Natural killer cell (primary cell): ENCODE results near the gene TMEM114. TPM values are rescaled to one million over a fixed set of nuclear protein-coding genes. Genes with fewer than 3 reads are reported as not detected.

Experiments used
- ATAC-seq, 3 donors: fragments of 150-1000 bp in 2 of 3; fragments of 200-7000 bp in 1 of 3; cut with Tn5 transposase; 1 replicate in 1 of 3; 2 replicates in 2 of 3; pipeline ENCODE4 v1.10.0; 2021; ENCODE audit warnings: mild to moderate bottlenecking in 2 of 3, moderate library complexity in 2 of 3
- DNase-seq, 2 donors: peaks; one replicate each; pipeline versions ENCODE4 v3.0.0 to v3.0.0-alpha.2; 2013 to 2021; ENCODE audit warnings: mixed read lengths in 1 of 2
- H3K27ac ChIP-seq: one replicate; pipeline ENCODE4 v1.5.1; 2013; ENCODE audit warnings: mild to moderate bottlenecking, low read length
- H3K27me3 ChIP-seq: one replicate; pipeline ENCODE4 v1.6.1; 2013; ENCODE audit warnings: low read length; ENCODE audit not compliant: control insufficient read depth, insufficient read depth
- H3K36me3 ChIP-seq: one replicate; pipeline ENCODE4 v1.6.1; 2013; ENCODE audit warnings: low read length; ENCODE audit not compliant: control insufficient read depth, insufficient read depth
- H3K4me1 ChIP-seq: one replicate; pipeline ENCODE4 v1.6.1; 2013; ENCODE audit warnings: low read length; ENCODE audit not compliant: control insufficient read depth, insufficient read depth
- H3K4me3 ChIP-seq: one replicate; pipeline ENCODE4 v1.5.1; 2013; ENCODE audit warnings: low read length
- H3K9me3 ChIP-seq: one replicate; pipeline ENCODE4 v1.6.1; 2013; ENCODE audit warnings: low read length; ENCODE audit not compliant: control insufficient read depth, insufficient read depth
- H3K27ac Mint-ChIP-seq, 2 donors: one replicate each; pipeline ENCODE4 v1.8.0; 2022; ENCODE audit warnings: mild to moderate bottlenecking in 2 of 2, mixed read lengths in 2 of 2, moderate library complexity in 1 of 2
- H3K27me3 Mint-ChIP-seq, 2 donors: one replicate each; pipeline ENCODE4 v1.8.0; 2022; ENCODE audit warnings: low read depth in 2 of 2, mixed read lengths in 2 of 2
- H3K36me3 Mint-ChIP-seq: one replicate; pipeline ENCODE4 v1.8.0; 2022; ENCODE audit warnings: mixed read lengths
- H3K4me1 Mint-ChIP-seq, 2 donors: one replicate each; pipeline ENCODE4 v1.8.0; 2022; ENCODE audit warnings: mixed read lengths in 2 of 2
- H3K4me3 Mint-ChIP-seq: one replicate; pipeline ENCODE4 v1.8.0; 2022; ENCODE audit warnings: mild to moderate bottlenecking, moderate library complexity, mixed read lengths
- H3K9me3 Mint-ChIP-seq, 2 donors: one replicate each; pipeline ENCODE4 v1.8.0; 2022; ENCODE audit warnings: mixed read lengths in 2 of 2
- CTCF ChIP-seq: fragments of 200-600 bp; IDR thresholded peaks from one replicate; pipeline ENCODE4 v1.8.0; 2022; ENCODE audit warnings: antibody characterized with exemption
- WGBS: methylation state at CpG from one replicate; pipeline ENCODE4 v1.1.7; 2013; ENCODE audit warnings: missing lambda C conversion rate; ENCODE audit not compliant: insufficient coverage; 5-methylcytosine and 5-hydroxymethylcytosine counted together
- intact Hi-C: fragments of 100-400 bp; cut with micrococcal nuclease; formaldehyde crosslinking; loops from one replicate; pipeline ENCODE4 v1.14.2; 2022
- total RNA-seq, 4 donors: library from RNA; stranded (reverse); fragments of 120-200 nt in 1 of 4; gene quantifications; one replicate each; pipeline versions ENCODE4 v1.2.3 to v1.2.4, GENCODE V29; 2013 to 2022

The TMEM114 gene
- total RNA-seq, 3 donors from 2014 or later (not counting 1 experiment from before 2014, with no cell fraction given) = not detected

- H3K27me3 Mint-ChIP-seq = peaks cover 7 to 28% of the 10 kb centered on the region in 2 donors
- no peaks in the 10 kb centered on the region for H3K36me3 ChIP-seq
- intact Hi-C loops = no loop called here
- no peaks in the 10 kb centered on the region for H3K4me1 ChIP-seq
- H3K27ac Mint-ChIP-seq = no peak overlapping the region
- no peak for DNase-seq
- ATAC-seq = no peak
- no peak overlapping the region for H3K27ac ChIP-seq
- no peaks in the 10 kb centered on the region for H3K36me3 Mint-ChIP-seq
- no peaks in the 10 kb centered on the region for H3K9me3 Mint-ChIP-seq
- no peaks in the 10 kb centered on the region for H3K4me1 Mint-ChIP-seq
- H3K27me3 ChIP-seq = no peaks in the 10 kb centered on the region
- H3K4me3 ChIP-seq = no peak overlapping the region
- no peaks in the 10 kb centered on the region for H3K9me3 ChIP-seq
- H3K4me3 Mint-ChIP-seq = no peak overlapping the region
- 75% methylated on average over 5 of the region's 5 CpGs for WGBS
- no peak for TF ChIP-seq CTCF
These were observed 59.4 kb downstream of the TMEM114 start for GRCh38 chr16:8530752-8531384.

- no peak overlapping the region for H3K4me3 Mint-ChIP-seq
- no peaks in the 10 kb centered on the region for H3K4me1 Mint-ChIP-seq
These were observed 61.8 kb downstream of the TMEM114 start for GRCh38 chr16:8528471-8528870.

GRCh38 chr16:8523932-8524331, 66.4 kb downstream of the TMEM114 start:
- no peak for TF ChIP-seq CTCF
- H3K27me3 ChIP-seq = no peaks in the 10 kb centered on the region
- no peak for DNase-seq
- intact Hi-C loops = no loop called here
- H3K4me3 Mint-ChIP-seq = no peak overlapping the region
- no peaks in the 10 kb centered on the region for H3K9me3 Mint-ChIP-seq
- H3K36me3 Mint-ChIP-seq = no peaks in the 10 kb centered on the region
- no peaks in the 10 kb centered on the region for H3K36me3 ChIP-seq
- H3K4me3 ChIP-seq = no peak overlapping the region
- no peaks in the 10 kb centered on the region for H3K4me1 Mint-ChIP-seq
- no peaks in the 10 kb centered on the region for H3K4me1 ChIP-seq
- no peak overlapping the region for H3K27ac Mint-ChIP-seq
- peaks cover 4 to 23% of the 10 kb centered on the region in 2 donors for H3K27me3 Mint-ChIP-seq
- H3K27ac ChIP-seq = no peak overlapping the region
- WGBS = 94% methylated on average over 6 of the region's 6 CpGs
- H3K9me3 ChIP-seq = no peaks in the 10 kb centered on the region
- ATAC-seq = no peak

More at GRCh38 chr16:8528471-8528870, 61.8 kb downstream of the TMEM114 start:
- Histone ChIP-seq H3K36me3 (no peaks in the 10 kb centered on the region), H3K27me3 (no peaks in the 10 kb centered on the region), H3K27ac (no peak overlapping the region), H3K4me1 (no peaks in the 10 kb centered on the region), H3K9me3 (no peaks in the 10 kb centered on the region), H3K4me3 (no peak overlapping the region)
- intact Hi-C loops = no loop called here
- H3K27me3 Mint-ChIP-seq = peaks cover 7 to 28% of the 10 kb centered on the region in 2 donors
- no peaks in the 10 kb centered on the region for H3K9me3 Mint-ChIP-seq
- TF ChIP-seq CTCF = no peak
- 68% methylated on average over 3 of the region's 5 CpGs for WGBS
- no peak for ATAC-seq
- no peak overlapping the region for H3K27ac Mint-ChIP-seq
- H3K36me3 Mint-ChIP-seq = no peaks in the 10 kb centered on the region
- DNase-seq = no peak

- Mint-ChIP-seq H3K4me1 (no peaks in the 10 kb centered on the region), H3K9me3 (no peaks in the 10 kb centered on the region), H3K4me3 (no peak overlapping the region), H3K27me3 (peaks cover 0 to 11% of the 10 kb centered on the region in 2 donors), H3K36me3 (no peaks in the 10 kb centered on the region), H3K27ac (no peak overlapping the region)
- H3K4me1 ChIP-seq = no peaks in the 10 kb centered on the region
- intact Hi-C loops = no loop called here
- no peak for DNase-seq
- WGBS = 82% methylated on average over 4 of the region's 7 CpGs
- H3K27ac ChIP-seq = no peak overlapping the region
- H3K36me3 ChIP-seq = no peaks in the 10 kb centered on the region
- no peak for ATAC-seq
- no peak overlapping the region for H3K4me3 ChIP-seq
- no peaks in the 10 kb centered on the region for H3K27me3 ChIP-seq
- no peak for TF ChIP-seq CTCF
- no peaks in the 10 kb centered on the region for H3K9me3 ChIP-seq
These were observed 67.6 kb downstream of the TMEM114 start for GRCh38 chr16:8522757-8523156.
